AG09309 (cell line): ENCODE data around the gene ABCA13.
"Not testable (repeated sequence)": the region's sequence is repeated elsewhere in the genome, so short reads cannot be mapped to it uniquely, and the experiment has no call there.

Experiments
- DNase-seq: peaks from one replicate; pipeline ENCODE4 v3.0.0-alpha.2; 2010; ENCODE audit warnings: low read depth
- H3K4me3 ChIP-seq: 2 replicates; pipeline ENCODE4 v1.5.1; 2011; ENCODE audit warnings: mild to moderate bottlenecking, low read depth, low read length, moderate library complexity; ENCODE audit not compliant: control insufficient read depth
- CTCF ChIP-seq: IDR thresholded peaks from 2 replicates; pipeline ENCODE4 v1.5.1; 2011; ENCODE audit warnings: mild to moderate bottlenecking, low read depth, low read length, inconsistent platforms; ENCODE audit not compliant: insufficient read depth, control insufficient read depth; ENCODE audit errors: missing control alignments

The ABCA13 gene

DNA sequence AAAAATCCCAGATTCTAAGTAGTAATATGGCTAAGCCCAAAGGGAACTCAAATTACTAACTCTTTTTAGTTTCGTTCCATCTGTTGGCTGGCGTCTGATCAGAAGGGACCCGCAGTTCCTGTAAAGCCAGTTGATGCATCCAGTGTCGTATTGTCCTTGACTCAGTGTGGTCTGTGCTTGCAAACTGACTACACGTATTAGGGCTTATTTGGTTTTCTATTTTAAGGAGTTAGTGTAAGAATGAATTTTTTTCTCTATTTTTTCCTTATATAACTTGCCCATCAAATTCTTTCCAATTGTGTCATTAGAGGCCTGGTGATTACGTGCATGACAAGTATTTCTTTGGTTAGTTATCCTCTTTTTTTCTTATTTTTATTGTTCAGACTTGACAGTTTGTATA is 9.7 kb downstream of the ABCA13 start:
- peak; percentile 66 for DNase-seq
- no peak for TF ChIP-seq CTCF
- no peak overlapping the region for H3K4me3 ChIP-seq

GRCh38 chr7:48182718-48183369 is 11.6 kb downstream of the ABCA13 start:
- H3K4me3 ChIP-seq: no peak overlapping the region
- no peak for TF ChIP-seq CTCF
- DNase-seq: peak; percentile 35

GRCh38 chr7:48183370-48183743 is 12.1 kb downstream of the ABCA13 start:
- no peak overlapping the region for H3K4me3 ChIP-seq
- TF ChIP-seq CTCF: no peak
- DNase-seq: peak; percentile 28

GRCh38 chr7:48183965-48184364 is 12.7 kb downstream of the ABCA13 start:
- DNase-seq: no peak
- H3K4me3 ChIP-seq: no peak overlapping the region
- no peak for TF ChIP-seq CTCF

DNA sequence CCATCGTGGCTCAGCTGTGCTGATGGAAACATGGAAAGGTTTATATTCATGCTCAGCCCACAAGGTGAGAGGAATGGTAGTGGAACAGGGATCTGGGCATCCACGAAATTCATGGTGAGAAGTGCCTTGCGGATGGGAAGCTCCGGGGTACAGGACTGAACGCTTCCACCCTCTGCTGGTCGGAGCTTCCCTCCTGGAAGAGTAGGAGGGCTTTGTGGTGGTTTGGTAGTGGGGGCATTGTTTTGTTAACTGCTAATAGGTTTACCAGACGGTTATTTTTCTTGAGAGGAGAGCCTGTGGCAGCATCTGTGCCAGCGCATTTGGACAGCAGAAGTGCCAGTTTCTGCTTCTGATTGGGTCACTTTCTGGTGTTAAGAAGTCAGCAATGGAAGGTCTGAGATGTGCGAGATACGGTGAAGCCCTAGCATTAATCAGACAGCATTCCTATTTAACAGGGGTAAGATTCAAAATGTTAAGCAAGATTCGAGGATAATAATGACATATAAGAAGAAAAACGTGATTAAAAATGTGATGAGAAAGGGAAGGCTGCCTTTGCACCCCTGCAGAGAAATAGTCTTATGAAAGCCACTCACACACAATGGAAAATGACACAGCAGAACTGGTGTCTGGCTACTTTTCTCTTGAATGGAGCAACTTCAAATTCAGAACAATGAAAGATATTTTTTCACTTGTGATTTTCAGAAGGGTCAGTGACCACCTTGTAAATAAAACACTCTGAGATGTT is 17.7 kb downstream of the ABCA13 start:
- TF ChIP-seq CTCF: no peak

DNA sequence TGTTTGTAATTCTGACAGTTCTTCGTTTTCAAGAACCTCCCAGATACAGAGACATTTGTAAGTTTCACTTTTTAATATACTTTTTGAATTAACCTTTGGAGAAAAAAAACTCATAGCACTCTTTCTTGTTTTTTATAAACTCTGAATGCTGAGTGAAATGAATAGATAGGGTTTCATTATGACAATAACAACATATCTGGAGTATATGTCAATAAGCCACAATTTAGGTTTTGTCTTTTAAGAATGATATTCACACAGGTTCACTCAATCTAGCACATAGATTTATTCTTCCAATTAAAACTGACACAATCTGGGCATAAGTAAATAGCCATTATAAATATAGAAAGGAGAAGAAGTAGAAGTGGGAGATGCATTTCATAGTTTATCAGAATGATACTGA is 21.7 kb downstream of the ABCA13 start:
- no peak for DNase-seq
- no peak overlapping the region for H3K4me3 ChIP-seq
- no peak for TF ChIP-seq CTCF

More for the DNA sequence above, 17.7 kb downstream of the ABCA13 start:
- no peak overlapping the region for H3K4me3 ChIP-seq
- DNase-seq: no peak

DNA sequence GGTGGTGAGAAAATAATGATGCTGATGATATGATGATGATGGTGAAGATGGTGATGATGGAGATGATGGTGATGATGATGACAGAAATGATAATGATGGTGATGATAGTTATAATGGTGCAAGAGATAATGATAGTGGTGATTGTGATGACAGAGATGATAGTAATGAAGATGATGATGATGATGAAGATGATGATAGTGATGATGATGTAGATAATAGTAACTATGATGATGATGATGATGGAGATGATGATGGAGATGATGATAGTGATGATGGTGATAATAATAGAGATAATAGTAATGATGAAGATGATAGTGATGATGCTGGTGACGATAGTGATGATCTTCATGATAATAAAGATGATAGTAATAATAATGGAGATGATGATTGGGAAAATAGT is 22.2 kb downstream of the ABCA13 start:
- no peak for DNase-seq
- H3K4me3 ChIP-seq: no peak overlapping the region
- no peak for TF ChIP-seq CTCF

- H3K4me3 ChIP-seq: not testable (repeated sequence)
Observed at GRCh38 chr7:48200946-48201589, 29.8 kb downstream of the ABCA13 start.

GRCh38 chr7:48202916-48203315 is 31.7 kb downstream of the ABCA13 start:
- not testable (repeated sequence) for DNase-seq

More at GRCh38 chr7:48200946-48201589, 29.8 kb downstream of the ABCA13 start:
- DNase-seq: not testable (repeated sequence)

More at GRCh38 chr7:48202916-48203315, 31.7 kb downstream of the ABCA13 start:
- H3K4me3 ChIP-seq: not testable (repeated sequence)
